Body of pancreas (tissue), 4 donors: ENCODE measurements around the gene HMGB4. TPM values are rescaled to one million over a fixed set of nuclear protein-coding genes. Genes with fewer than 3 reads are reported as not detected.

Experiments
- ATAC-seq: fragments of 150-250 bp; one replicate; pipeline ENCODE4 v1.9.1; 2016
- DNase-seq, 4 donors: peaks; one replicate each; pipeline ENCODE4 v3.0.0-alpha.2; 2019
- H3K27ac ChIP-seq, 4 donors: fragments of 200-600 bp; sonication (generic); 1 replicate in 3 of 4; 2 replicates in 1 of 4; pipeline versions ENCODE4 v1.5.1 to v1.6.1; 2016 to 2019; ENCODE audit warnings: mild to moderate bottlenecking in 1 of 4, mixed read lengths in 1 of 4, moderate library complexity in 1 of 4
- H3K27me3 ChIP-seq, 2 donors: fragments of 200-600 bp; sonication (generic); one replicate each; pipeline ENCODE4 v1.6.0; 2016; ENCODE audit warnings: mild to moderate bottlenecking in 1 of 2
- H3K36me3 ChIP-seq, 2 donors: fragments of 200-600 bp; sonication (generic); replicated peaks in 1 of 2; 2 replicates each; pipeline ENCODE4 v1.5.1; 2016; ENCODE audit warnings: low read depth in 2 of 2; ENCODE audit not compliant: insufficient read depth in 1 of 2
- H3K4me1 ChIP-seq: fragments of 200-600 bp; sonication (generic); one replicate; pipeline ENCODE4 v1.6.0; 2016
- H3K4me3 ChIP-seq, 2 donors: fragments of 200-600 bp; sonication (generic); 1 replicate in 1 of 2; 2 replicates in 1 of 2; pipeline ENCODE4 v1.5.1; 2016 to 2019
- H3K9me3 ChIP-seq, 3 donors: fragments of 200-600 bp; sonication (generic); 1 replicate in 2 of 3; 2 replicates in 1 of 3; pipeline ENCODE4 v1.5.1; 2016
- CTCF ChIP-seq, 7 experiments: fragments of 450-650 bp in 4 of 7; fragments of 200-600 bp in 3 of 7; sonication (generic) in 3 of 7; IDR thresholded peaks; one replicate each; pipeline ENCODE4 v1.5.1; 2016 to 2019; ENCODE audit warnings: antibody characterized with exemption in 7 of 7
- POLR2A ChIP-seq, 3 donors: fragments of 450-650 bp; IDR thresholded peaks; one replicate each; pipeline ENCODE4 v1.6.1; 2016; ENCODE audit warnings: antibody characterized with exemption in 3 of 3, mild to moderate bottlenecking in 2 of 3
- WGBS, 2 donors: methylation state at CpG; one replicate each; pipeline ENCODE4 v1.1.5; 2017; 5-methylcytosine and 5-hydroxymethylcytosine counted together
- intact Hi-C: fragments of 100-400 bp; cut with DNase I; formaldehyde crosslinking; loops from one replicate; pipeline ENCODE4 v1.15.1; 2023
- total RNA-seq, 2 donors: library from RNA; depleted of rRNA; stranded (reverse); fragments of >200 nt; gene quantifications; one replicate each; pipeline ENCODE4 v1.1.0, GENCODE V29; 2016

Gene HMGB4
- not detected for total RNA-seq

- Histone ChIP-seq H3K9me3 (no peaks in the 10 kb centered on the region), H3K27ac (no peak within 1 kb of the TSS), H3K27me3 (no peaks in the 10 kb centered on the region), H3K36me3 (no peaks in the 10 kb centered on the region), H3K4me3 (no peak within 1 kb of the TSS), H3K4me1 (no peaks in the 10 kb centered on the region)
- DNase-seq (no peak), ATAC-seq (no peak)
- intact Hi-C loops, result no loop called here
- TF ChIP-seq CTCF (IDR thresholded peaks at IDR 0.05), result no peak
- no peak for TF ChIP-seq POLR2A (IDR thresholded peaks at IDR 0.05)
- WGBS, 2 donors, result 71 to 89% methylated on average over 3 of the region's 3 CpGs
These were observed at the start of gene HMGB4 for GRCh38 chr1:33863779-33864178. TSS of gene HMGB4 (plus strand) at chr1:33864079. CDS start at chr1:33864192, 113 bp downstream.

DNA sequence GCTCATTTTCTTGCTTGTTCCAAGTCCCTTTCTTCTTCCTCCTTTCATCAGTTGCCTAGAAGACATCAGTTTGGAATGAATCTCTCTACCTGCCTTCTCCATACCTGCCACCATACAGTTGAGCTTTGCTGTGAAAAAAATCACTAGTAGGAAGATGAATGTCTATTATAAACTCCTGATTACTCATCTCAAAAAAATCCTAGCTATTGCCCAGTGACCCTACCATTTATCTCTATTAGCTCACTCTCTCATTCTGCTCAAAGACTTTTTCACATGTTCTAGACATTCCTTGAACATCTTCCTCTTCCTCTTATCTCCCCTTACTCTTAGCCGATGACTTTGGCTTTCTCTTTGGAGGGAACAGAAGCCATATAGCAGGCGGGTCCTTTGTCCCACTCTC is 49.7 kb upstream of the HMGB4 start:
- no peak overlapping the region for H3K27ac ChIP-seq
- no peak for ATAC-seq
- intact Hi-C loops, result no loop called here
- no peaks in the 10 kb centered on the region for H3K4me1 ChIP-seq
- H3K4me3 ChIP-seq, result no peak overlapping the region
- H3K36me3 ChIP-seq, result no peaks in the 10 kb centered on the region
- TF ChIP-seq CTCF (IDR thresholded peaks at IDR 0.05), result no peak
- TF ChIP-seq POLR2A (IDR thresholded peaks at IDR 0.05), result no peak
- no peaks in the 10 kb centered on the region for H3K27me3 ChIP-seq
- no peak for DNase-seq
- WGBS, 2 donors, result 75 to 81% methylated on average over 2 of the region's 2 CpGs
- no peaks in the 10 kb centered on the region for H3K9me3 ChIP-seq

GRCh38 chr1:33815061-33815460 is 48.8 kb upstream of the HMGB4 start:
- no peaks in the 10 kb centered on the region for H3K9me3 ChIP-seq
- no peak overlapping the region for H3K4me3 ChIP-seq
- TF ChIP-seq CTCF (IDR thresholded peaks at IDR 0.05), result no peak
- no peak for TF ChIP-seq POLR2A (IDR thresholded peaks at IDR 0.05)
- no peak overlapping the region for H3K27ac ChIP-seq
- no peaks in the 10 kb centered on the region for H3K4me1 ChIP-seq
- no peaks in the 10 kb centered on the region for H3K27me3 ChIP-seq
- H3K36me3 ChIP-seq, result no peaks in the 10 kb centered on the region
- no peak for DNase-seq
- intact Hi-C loops, result no loop called here
- WGBS, 2 donors, result 42 to 50% methylated on average over 4 of the region's 4 CpGs
- no peak for ATAC-seq

GRCh38 chr1:33818071-33818470 is 45.8 kb upstream of the HMGB4 start:
- peak in 1 of 4 donors; percentile 21 for DNase-seq
- H3K9me3 ChIP-seq, result no peaks in the 10 kb centered on the region
- no peak for TF ChIP-seq CTCF (IDR thresholded peaks at IDR 0.05)
- TF ChIP-seq POLR2A (IDR thresholded peaks at IDR 0.05), result no peak
- ATAC-seq, result no peak
- 52 to 65% methylated on average over 3 of the region's 3 CpGs for WGBS, 2 donors
- intact Hi-C loops, result no loop called here
- no peaks in the 10 kb centered on the region for H3K36me3 ChIP-seq
- no peak overlapping the region for H3K4me3 ChIP-seq
- no peak overlapping the region for H3K27ac ChIP-seq
- no peaks in the 10 kb centered on the region for H3K27me3 ChIP-seq
- no peaks in the 10 kb centered on the region for H3K4me1 ChIP-seq

DNA sequence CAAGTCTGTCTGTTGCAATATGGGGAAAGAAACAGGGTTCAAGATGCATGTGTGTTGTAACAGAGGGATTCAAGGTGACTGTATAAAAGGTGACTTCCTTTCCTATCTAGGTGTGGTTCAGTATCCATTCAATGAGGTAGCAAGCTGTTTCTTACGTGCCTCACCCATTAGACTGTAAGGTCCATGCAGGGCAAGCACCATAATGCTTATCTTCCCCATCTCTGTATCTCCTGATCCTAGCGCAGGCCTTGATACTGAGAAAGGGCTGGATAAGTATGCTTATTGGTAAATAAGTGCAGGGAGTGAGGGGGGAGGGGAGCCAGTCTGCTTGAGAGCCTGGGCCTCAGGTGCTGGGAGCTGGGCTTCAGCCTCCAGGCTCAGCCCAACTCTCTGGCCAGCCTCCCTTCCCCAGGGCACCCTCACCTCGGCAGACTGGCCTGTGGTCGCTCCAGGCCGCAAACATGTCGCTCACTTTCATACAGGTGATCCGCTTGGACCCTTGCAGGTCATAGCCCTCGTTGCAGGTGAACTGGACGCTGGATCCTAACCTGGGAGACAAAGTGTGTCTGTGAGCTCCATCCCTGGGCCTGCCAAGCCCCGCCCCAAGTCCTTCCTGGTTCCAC is 44.5 kb upstream of the HMGB4 start:
- Histone ChIP-seq H3K4me3 (no peak overlapping the region), H3K27me3 (no peaks in the 10 kb centered on the region), H3K4me1 (no peaks in the 10 kb centered on the region), H3K27ac (no peak overlapping the region), H3K36me3 (no peaks in the 10 kb centered on the region), H3K9me3 (no peaks in the 10 kb centered on the region)
- DNase-seq, result no peak
- intact Hi-C loops, result no loop called here
- TF ChIP-seq CTCF (IDR thresholded peaks at IDR 0.05) (no peak), POLR2A (IDR thresholded peaks at IDR 0.05) (no peak)
- ATAC-seq, result no peak
- WGBS, 2 donors, result 80 to 85% methylated on average over 10 of the region's 10 CpGs
